Skeletal muscle tissue (tissue), 4 donors: ENCODE measurements around the gene YTHDC1. TPM values are rescaled to one million over a fixed set of nuclear protein-coding genes. Genes with fewer than 3 reads are reported as not detected.
"Not testable (repeated sequence)": the region's sequence is repeated elsewhere in the genome, so short reads cannot be mapped to it uniquely, and the experiment has no call there.

Source experiments
- H3K27ac ChIP-seq: one replicate; pipeline ENCODE4 v1.7.0; 2013; ENCODE audit warnings: mild to moderate bottlenecking, low read depth, low read length, inconsistent platforms
- H3K27me3 ChIP-seq, 3 donors: one replicate each; pipeline ENCODE4 v1.7.0; 2013; ENCODE audit warnings: low read length in 3 of 3; ENCODE audit not compliant: control insufficient read depth in 3 of 3, insufficient read depth in 3 of 3
- H3K36me3 ChIP-seq, 3 donors: one replicate each; pipeline ENCODE4 v1.7.0; 2013; ENCODE audit warnings: low read length in 3 of 3; ENCODE audit not compliant: control insufficient read depth in 3 of 3, insufficient read depth in 3 of 3
- H3K4me1 ChIP-seq, 3 donors: one replicate each; pipeline ENCODE4 v1.7.0; 2013; ENCODE audit warnings: low read length in 3 of 3, mild to moderate bottlenecking in 3 of 3; ENCODE audit not compliant: control insufficient read depth in 3 of 3, insufficient read depth in 3 of 3
- H3K4me3 ChIP-seq, 3 donors: one replicate each; pipeline ENCODE4 v1.7.0; 2013; ENCODE audit warnings: low read length in 3 of 3
- H3K9ac ChIP-seq, 3 donors: one replicate each; pipeline ENCODE4 v1.7.0; 2013; ENCODE audit warnings: low read length in 3 of 3, mild to moderate bottlenecking in 3 of 3, moderate library complexity in 2 of 3, low read depth in 1 of 3
- H3K9me3 ChIP-seq, 3 donors: one replicate each; pipeline ENCODE4 v1.7.0; 2013; ENCODE audit warnings: low read length in 3 of 3; ENCODE audit not compliant: control insufficient read depth in 3 of 3
- total RNA-seq: library from RNA; depleted of rRNA; stranded (reverse); fragments of >200 nt; gene quantifications from one replicate; pipeline ENCODE4 v1.2.3, GENCODE V29; 2014
- donor health status: Osteomylitis.

Gene YTHDC1
- total RNA-seq, 1 donor from 2014 or later = 43.8 TPM

DNA sequence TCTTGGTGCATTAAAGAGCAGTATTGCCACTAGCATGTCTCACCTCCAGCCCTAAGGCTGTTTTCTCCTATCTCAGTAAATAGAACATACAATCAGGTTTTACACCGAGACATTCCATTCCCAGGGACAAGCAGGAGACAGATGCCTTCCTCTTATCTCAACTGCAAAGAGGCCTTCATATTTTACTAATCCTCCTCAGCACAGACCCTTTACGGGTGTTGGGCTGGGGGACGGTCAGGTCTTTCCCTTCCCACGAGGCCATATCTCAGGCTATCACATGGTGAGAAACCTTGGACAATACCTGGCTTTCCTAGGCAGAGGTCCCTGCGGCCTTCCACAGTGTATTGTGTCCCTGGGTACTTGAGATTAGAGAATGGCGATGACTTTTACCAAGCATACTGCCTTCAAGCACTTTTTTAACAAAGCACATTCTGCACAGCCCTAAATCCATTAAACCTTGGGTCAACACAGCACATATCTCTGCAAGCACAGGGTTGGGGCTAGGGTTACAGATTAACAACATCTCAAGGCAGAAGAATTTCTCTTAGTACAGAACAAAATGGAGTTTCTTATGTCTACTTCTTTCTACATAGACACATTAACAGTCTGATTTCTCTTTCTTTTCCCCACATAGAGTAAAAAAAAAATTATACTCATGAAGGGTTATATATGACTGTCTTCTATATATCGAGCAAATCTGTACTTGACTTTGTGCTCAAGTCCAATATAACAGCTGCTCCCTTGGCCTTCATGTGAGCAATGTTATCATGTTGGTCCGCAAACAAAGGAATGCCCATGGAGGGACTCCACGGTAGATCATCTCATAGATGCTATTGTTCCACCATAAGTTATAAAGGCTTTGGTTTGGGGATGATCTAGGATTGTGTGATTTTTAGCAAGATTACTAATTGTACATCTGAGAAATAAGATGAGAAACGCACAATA, 67.8 kb downstream of the YTHDC1 start:
- H3K4me3 ChIP-seq, H3K27me3 ChIP-seq, H3K36me3 ChIP-seq, H3K9ac ChIP-seq, H3K9me3 ChIP-seq, H3K27ac ChIP-seq, H3K4me1 ChIP-seq: not testable (repeated sequence)

DNA sequence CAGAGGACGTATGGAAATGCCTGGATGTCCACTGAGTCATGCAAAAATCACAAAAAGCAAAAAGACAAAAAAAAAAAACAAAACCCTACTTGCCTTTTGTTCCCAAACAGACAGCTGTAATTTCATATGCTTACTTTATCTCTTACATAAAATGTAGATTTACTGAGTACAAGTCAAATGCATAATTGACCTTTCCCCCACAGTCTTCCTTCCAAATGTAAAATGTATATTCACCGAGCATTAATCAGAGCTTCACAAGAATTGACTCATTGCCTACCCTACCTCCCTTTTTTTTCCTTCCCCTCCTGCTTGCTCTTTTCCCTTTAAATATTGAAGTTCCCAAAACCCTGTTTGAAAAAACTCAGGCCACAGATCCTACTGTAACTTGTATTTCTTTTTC, 71.9 kb downstream of the YTHDC1 start:
- H3K9ac ChIP-seq = no peak overlapping the region
- H3K4me3 ChIP-seq = no peak overlapping the region
- no peaks in the 10 kb centered on the region for H3K36me3 ChIP-seq
- no peaks in the 10 kb centered on the region for H3K9me3 ChIP-seq
- H3K27ac ChIP-seq = no peak overlapping the region
- H3K27me3 ChIP-seq = no peaks in the 10 kb centered on the region
- no peaks in the 10 kb centered on the region for H3K4me1 ChIP-seq

DNA sequence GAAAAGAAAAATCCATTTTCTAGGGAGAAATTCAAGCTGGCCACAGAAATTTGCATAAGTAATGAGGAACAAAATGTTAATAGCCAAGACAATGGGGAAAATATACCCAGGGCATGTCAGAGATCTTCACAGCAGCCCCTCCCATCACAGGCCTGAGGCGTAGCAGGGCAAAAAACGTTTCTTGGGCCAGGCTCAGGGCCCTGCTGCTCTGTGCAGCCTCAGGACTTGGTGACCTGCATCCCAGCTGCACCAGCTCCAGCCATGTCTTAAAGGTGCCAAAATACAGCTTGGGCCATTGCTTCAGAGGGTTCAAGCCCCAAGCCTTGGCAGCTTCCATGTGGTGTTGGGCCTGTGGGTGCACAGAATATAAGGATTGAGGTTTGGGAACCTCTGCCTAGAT, 72.3 kb downstream of the YTHDC1 start:
- Histone ChIP-seq H3K4me3 (no peak overlapping the region), H3K27ac (no peak overlapping the region), H3K27me3 (no peaks in the 10 kb centered on the region), H3K9me3 (no peaks in the 10 kb centered on the region), H3K9ac (no peak overlapping the region), H3K36me3 (no peaks in the 10 kb centered on the region), H3K4me1 (no peaks in the 10 kb centered on the region)

DNA sequence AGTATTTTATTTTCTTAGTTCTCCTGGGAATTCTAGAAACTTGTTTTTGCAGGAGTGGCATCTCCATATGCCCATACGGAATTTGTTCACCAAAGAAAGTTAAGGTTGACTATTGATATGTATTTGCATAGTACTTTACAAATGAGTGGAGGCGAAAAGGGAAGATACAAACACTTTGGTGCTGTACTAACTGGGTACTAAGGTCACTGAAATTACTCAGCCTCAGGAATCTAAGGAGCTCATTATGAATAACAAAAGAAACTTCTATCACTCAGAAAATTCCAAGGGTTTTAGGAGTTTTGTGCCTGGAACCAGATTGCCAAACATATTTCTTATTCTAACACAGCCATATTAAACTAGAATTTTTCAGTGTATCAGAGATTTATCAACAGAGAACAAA, 77.0 kb downstream of the YTHDC1 start:
- H3K27ac ChIP-seq = no peak overlapping the region
- H3K9me3 ChIP-seq = no peaks in the 10 kb centered on the region
- H3K4me3 ChIP-seq = no peak overlapping the region
- no peaks in the 10 kb centered on the region for H3K4me1 ChIP-seq
- no peaks in the 10 kb centered on the region for H3K27me3 ChIP-seq
- no peaks in the 10 kb centered on the region for H3K36me3 ChIP-seq
- no peak overlapping the region for H3K9ac ChIP-seq

DNA sequence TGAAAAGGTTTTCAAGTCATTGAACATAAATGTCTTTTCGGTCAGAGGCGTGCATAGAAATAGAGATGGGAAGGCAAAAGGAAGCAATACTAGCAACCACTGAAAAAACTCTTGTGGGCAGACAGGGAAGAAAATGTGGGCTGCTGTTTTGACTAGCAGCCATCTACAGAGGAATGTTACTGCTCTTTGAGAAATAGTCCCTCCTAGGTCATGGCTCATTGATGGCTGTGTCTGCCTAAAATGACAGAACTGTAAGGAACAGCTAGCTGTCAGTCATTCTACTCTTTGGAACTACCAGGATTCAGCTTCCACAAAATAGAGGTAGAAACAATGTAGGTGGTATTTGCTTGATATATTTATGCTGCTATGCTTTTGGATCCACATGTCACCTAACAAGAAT, 77.5 kb downstream of the YTHDC1 start:
- Histone ChIP-seq H3K4me3 (no peak overlapping the region), H3K27ac (no peak overlapping the region), H3K9ac (no peak overlapping the region), H3K36me3 (no peaks in the 10 kb centered on the region), H3K4me1 (no peaks in the 10 kb centered on the region), H3K27me3 (no peaks in the 10 kb centered on the region), H3K9me3 (no peaks in the 10 kb centered on the region)

DNA sequence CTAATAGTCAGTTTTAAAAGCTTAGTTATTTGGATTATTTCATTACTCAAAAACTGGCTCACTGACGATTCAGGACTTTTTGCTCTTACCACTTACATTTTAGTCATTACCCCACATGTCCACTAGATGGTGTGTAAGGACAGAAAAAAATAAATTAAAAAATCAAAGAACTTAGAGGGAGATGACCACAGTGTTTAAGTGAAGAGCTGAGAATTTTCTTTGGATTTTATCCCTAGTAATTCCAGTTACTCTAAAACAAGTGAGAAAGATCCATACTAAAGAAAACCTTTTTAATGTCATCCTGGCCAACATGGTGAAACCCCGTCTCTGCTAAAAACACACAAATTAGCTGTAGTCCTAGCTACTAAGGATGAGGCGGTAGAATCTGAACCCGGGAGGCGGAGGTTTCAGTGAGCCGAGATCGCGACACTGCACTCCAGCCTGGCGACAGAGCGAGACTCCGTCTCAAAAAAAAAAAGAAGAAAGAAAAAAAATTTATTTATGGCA, 78.0 kb downstream of the YTHDC1 start:
- H3K9ac ChIP-seq = no peak overlapping the region
- no peaks in the 10 kb centered on the region for H3K27me3 ChIP-seq
- H3K4me1 ChIP-seq = no peaks in the 10 kb centered on the region
- H3K27ac ChIP-seq = no peak overlapping the region
- no peaks in the 10 kb centered on the region for H3K36me3 ChIP-seq
- H3K4me3 ChIP-seq = no peak overlapping the region
- H3K9me3 ChIP-seq = no peaks in the 10 kb centered on the region

DNA sequence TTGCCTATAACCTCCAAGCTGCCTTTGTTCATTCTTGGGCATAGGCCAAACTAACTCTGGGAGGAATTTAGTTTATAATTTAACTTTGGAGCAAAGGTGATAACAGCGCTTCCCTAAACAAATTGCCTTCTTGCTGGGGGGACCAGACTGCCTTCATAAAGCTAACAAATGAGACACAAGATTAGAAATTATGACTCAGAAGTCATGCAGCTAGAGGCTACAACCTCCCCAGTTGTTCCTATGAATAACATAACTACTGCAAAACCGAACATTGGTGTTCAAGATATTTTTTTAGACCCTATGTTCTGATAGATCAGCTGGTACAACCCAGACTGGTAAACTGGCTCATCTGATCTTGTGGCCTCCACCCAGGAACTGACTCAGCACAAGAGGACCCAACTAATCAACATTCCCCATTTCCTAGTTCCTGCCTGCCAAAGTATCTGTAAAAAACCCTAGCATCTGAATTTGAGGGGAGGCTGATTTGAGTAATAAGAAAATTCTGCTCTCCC, 82.4 kb downstream of the YTHDC1 start:
- H3K36me3 ChIP-seq = no peaks in the 10 kb centered on the region
- H3K27ac ChIP-seq = no peak overlapping the region
- no peaks in the 10 kb centered on the region for H3K4me1 ChIP-seq
- no peak overlapping the region for H3K4me3 ChIP-seq
- H3K9me3 ChIP-seq = no peaks in the 10 kb centered on the region
- no peak overlapping the region for H3K9ac ChIP-seq
- H3K27me3 ChIP-seq = no peaks in the 10 kb centered on the region

DNA sequence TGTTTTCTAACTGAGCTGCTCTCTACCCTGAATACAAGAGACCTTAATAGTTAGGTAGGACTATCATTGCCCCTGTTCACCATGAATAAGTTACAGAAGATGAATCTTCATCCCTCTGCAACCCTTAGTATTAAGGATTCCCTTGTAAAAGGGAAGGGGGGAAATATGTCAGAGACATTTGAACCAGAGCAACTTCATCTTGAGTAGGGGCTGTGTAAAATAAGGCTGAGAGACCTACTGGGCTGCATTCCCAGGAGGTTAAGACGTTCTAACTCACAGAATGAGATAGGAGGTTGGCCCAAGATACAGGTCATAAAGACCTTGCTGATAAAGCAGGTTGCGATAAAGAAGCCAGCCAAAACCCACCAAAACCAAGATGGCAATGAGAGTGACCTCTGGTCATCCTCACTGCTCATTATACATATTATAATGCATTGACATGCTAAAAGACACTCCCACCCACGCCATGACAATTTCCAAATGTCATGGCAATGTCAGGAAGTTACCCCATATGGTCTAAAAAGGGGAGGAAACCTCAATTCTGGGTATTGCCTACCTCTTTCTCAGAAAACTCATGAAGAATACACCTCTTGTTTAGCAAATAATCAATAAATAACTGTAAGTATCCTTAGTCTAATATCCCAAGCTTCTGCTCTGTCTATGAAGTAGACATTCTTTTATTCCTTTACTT, 84.9 kb downstream of the YTHDC1 start:
- no peaks in the 10 kb centered on the region for H3K27me3 ChIP-seq
- H3K27ac ChIP-seq = no peak overlapping the region
- no peaks in the 10 kb centered on the region for H3K9me3 ChIP-seq
- H3K4me3 ChIP-seq = no peak overlapping the region
- no peaks in the 10 kb centered on the region for H3K4me1 ChIP-seq
- H3K9ac ChIP-seq = no peak overlapping the region
- no peaks in the 10 kb centered on the region for H3K36me3 ChIP-seq
